ENCODE measurements around the gene MIB1. TPM values are rescaled to one million over a fixed set of nuclear protein-coding genes. Genes with fewer than 3 reads are reported as not detected.

Gene MIB1
- total and polyA plus RNA-seq, 9 of the 15 experiments (the other 6 are each of a cell fraction or from before 2014, with no cell fraction given): 7.2 to 43.8 (median 23.2) TPM

DNA sequence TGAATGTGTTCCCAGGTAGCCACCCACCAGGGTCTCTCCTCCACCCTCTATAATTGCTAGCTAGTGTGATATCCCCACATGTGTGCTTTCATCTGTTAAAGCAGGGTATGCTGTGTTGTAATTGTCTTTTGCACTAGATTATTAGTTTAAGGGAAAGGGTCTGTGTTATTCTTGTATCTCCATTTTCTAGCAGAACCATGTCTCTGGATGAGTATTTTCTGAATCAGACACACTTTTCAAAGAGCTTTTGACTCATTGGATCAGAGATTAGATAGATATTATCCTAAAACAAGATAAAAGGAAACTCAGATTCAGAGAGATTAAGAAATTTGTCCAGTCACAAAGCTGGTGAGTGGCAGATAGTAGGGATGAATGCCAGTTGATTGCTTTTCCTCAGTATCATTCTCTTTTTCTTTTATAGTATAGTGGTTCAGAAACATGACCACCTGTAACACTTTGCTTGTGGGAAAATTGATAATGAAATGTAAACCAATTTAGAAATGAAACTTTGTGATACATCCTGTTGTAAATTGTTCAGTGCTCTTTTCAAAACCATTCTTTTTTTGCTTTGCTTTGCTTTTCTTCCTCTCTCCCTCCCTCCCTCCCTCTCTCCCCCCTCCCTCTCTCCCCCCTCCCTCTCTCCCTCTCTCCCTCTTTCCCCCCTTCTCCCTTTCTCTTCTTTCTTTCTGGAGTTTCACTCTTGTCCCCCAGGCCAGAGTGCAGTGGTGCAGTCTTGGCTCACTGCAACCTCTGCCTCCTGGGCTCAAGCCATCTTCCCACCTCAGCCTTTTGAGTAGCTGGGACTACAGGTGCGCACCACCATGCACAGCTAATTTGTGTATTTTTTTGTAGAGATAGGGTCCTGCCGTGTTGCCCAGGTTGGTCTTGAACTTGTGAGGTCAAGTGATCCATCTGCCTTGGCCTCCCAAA lies 7.4 kb downstream of the MIB1 start:
- Histone ChIP-seq H3K27me3 (ENCODE audit: control insufficient read depth in 2 of 2, insufficient read depth in 2 of 2, low read length in 2 of 2) (no peaks in the 10 kb centered on the region), H3K27ac (ENCODE audit: extremely low read depth, low read depth, low read length) (no peak overlapping the region), H3K4me2 (ENCODE audit: insufficient read depth, low read length) (no peak overlapping the region), H3K79me2 (ENCODE audit: control insufficient read depth, insufficient read depth, low read length) (peaks cover 87% of the 10 kb centered on the region), H2AFZ (ENCODE audit: low read depth, low read length) (no peak overlapping the region), H3K36me3 (ENCODE audit: control insufficient read depth, insufficient read depth, low read length) (no peaks in the 10 kb centered on the region), H3K9ac (ENCODE audit: insufficient read depth in 1 of 2, low read depth in 2 of 2, low read length in 2 of 2) (no peak overlapping the region), H3K4me1 (replicated peaks in 1 of 2; ENCODE audit: control insufficient read depth in 2 of 2, insufficient read depth in 2 of 2, low read length in 2 of 2) (peaks cover 0 to 13% of the 10 kb centered on the region in 2 experiments; a peak in 2 of 5 replicates), H4K20me1 (replicated peaks; ENCODE audit: control insufficient read depth, insufficient read depth, low read length) (peaks cover 23% of the 10 kb centered on the region), H3K9me3 (replicated peaks; ENCODE audit: control insufficient read depth, insufficient read depth, low read depth, low read length) (no peaks in the 10 kb centered on the region), H3K4me3 (no peak overlapping the region), H3K9me1 (ENCODE audit: control insufficient read depth, insufficient read depth, low read length) (no peaks in the 10 kb centered on the region)
- 68% methylated on average over 2 of the region's 2 CpGs for WGBS (ENCODE audit: insufficient coverage, low coverage, missing lambda C conversion rate)
- peak; percentile 58 for TF ChIP-seq PCBP2 (IDR thresholded peaks at IDR 0.05; ENCODE audit: low read depth, low read length, poor library complexity, severe bottlenecking)
- TF ChIP-seq FOXP1 (CRISPR knock-in tag; IDR thresholded peaks at IDR 0.05): no peak
- TF ChIP-seq CC2D1A (IDR thresholded peaks at IDR 0.05): no peak
- TF ChIP-seq, protein P1, sequence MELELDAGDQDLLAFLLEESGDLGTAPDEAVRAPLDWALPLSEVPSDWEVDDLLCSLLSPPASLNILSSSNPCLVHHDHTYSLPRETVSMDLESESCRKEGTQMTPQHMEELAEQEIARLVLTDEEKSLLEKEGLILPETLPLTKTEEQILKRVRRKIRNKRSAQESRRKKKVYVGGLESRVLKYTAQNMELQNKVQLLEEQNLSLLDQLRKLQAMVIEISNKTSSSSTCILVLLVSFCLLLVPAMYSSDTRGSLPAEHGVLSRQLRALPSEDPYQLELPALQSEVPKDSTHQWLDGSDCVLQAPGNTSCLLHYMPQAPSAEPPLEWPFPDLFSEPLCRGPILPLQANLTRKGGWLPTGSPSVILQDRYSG (tag; conservative IDR thresholded peaks at IDR 0.05; ENCODE audit: low read depth): no peak
- TF ChIP-seq HNRNPK (IDR thresholded peaks at IDR 0.05; ENCODE audit: low read depth, low read length, poor library complexity, severe bottlenecking): peak; percentile 53
- FAIRE-seq: peak; percentile 82
- no peak for DNase-seq (ENCODE audit: extremely low read depth in 1 of 4, low spot score in 3 of 4)
- no peak for ATAC-seq
- BruUV-seq (replicated peaks): no TSS peak
- in situ Hi-C loops (cut with MboI) (no loop called here), intact Hi-C loops (cut with micrococcal nuclease) (loop anchor here (10.0 kb wide), 1 partner anchor 253 kb away; no protein-coding TSS in a partner anchor)
- POLR2A ChIA-PET: interaction anchor here (0.7 to 1.5 kb wide), 3 partner anchors 18 to 133 kb away, joined by 3 to 4 read pairs (median 3); no protein-coding TSS in a partner anchor
- CTCF ChIA-PET (ENCODE audit: low intra/inter-chr PET ratio): no interaction called here
